Choroid plexus epithelial cell (primary cell): ENCODE measurements around the gene PFDN4.

Source experiments
- DNase-seq: peaks from one replicate; pipeline ENCODE4 v3.0.0-alpha.2; 2010; ENCODE audit warnings: low read depth
- H3K4me3 ChIP-seq: 2 replicates; pipeline ENCODE4 v1.5.1; 2011; ENCODE audit warnings: low read depth, mild to moderate bottlenecking, control low read depth, low read length, moderate library complexity
- TF ChIP-seq, protein P1 (sequence below): conservative IDR thresholded peaks from 2 replicates; pipeline ENCODE4 v1.5.1; 2011; ENCODE audit warnings: low read depth, mild to moderate bottlenecking, control low read depth, inconsistent platforms, low read length, moderate library complexity

Gene PFDN4, protein sequence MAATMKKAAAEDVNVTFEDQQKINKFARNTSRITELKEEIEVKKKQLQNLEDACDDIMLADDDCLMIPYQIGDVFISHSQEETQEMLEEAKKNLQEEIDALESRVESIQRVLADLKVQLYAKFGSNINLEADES

DNA sequence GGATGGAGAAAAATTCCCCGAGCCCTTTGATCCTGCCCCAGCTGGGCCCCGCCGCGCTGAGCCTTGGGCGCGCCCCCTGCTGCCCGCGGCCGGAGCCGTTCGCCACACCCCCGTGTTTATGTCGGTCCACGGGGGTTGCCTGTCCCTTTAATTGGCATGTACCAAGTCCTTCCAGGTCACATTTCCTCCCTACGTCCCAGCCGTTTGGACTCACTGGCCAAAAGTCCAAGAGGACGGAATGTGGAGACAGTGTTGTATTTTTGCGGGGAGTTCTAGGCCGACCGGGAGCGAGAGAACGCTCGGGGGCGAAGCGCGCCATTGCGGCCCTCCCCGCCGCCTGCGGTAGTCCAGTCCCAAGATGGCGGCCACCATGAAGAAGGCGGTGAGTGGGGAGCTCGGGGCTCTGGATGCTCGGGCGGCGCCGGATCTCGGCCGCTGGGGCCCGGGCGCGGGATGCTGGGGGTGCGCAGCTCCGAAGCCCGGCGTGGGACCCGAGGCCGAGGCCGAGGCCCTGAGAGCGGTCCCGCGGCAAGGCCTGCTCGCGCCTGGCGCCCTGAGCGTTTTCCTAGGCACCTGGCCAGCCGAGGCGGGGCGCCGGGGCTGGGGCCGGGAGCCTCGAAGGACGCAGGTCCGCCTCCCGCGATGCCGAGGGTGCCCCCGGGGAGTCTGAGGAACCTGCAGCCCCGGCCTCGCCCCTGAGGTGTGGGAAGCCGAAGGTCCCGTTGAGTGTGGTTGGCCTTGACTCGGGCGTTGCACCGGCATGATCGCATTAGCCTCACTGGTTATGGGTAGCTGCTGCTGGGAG, at the start of gene PFDN4:
TSS of gene PFDN4 (plus strand) at position 345 of the 805 bp plus-strand sequence. CDS start at position 359, 14 bp downstream.
- peak within 1 kb of the TSS; percentile 90 for H3K4me3 ChIP-seq
- DNase-seq = peak; percentile 90

DNA sequence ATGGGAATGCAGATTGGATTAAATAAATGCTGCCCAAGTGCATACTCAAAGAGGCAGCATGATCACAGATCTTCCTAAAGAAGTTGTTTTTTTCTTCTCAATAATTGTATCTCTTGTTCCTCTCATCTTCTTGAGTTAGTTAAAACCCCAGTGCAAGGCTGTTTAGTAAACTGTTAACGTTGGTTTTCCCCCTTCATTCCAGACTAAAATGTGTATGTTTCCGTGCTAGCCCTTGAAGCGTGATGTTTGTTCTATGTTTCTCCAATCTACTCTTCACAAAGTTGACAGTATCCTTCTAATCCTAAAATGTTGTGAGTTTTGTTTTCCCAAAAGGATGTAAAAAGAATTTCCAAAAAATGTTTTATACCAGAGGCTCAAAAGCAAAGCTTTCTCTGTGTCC, 49.7 kb upstream of the PFDN4 start:
- no peak for DNase-seq
- no peak overlapping the region for H3K4me3 ChIP-seq
- TF ChIP-seq, protein P1, sequence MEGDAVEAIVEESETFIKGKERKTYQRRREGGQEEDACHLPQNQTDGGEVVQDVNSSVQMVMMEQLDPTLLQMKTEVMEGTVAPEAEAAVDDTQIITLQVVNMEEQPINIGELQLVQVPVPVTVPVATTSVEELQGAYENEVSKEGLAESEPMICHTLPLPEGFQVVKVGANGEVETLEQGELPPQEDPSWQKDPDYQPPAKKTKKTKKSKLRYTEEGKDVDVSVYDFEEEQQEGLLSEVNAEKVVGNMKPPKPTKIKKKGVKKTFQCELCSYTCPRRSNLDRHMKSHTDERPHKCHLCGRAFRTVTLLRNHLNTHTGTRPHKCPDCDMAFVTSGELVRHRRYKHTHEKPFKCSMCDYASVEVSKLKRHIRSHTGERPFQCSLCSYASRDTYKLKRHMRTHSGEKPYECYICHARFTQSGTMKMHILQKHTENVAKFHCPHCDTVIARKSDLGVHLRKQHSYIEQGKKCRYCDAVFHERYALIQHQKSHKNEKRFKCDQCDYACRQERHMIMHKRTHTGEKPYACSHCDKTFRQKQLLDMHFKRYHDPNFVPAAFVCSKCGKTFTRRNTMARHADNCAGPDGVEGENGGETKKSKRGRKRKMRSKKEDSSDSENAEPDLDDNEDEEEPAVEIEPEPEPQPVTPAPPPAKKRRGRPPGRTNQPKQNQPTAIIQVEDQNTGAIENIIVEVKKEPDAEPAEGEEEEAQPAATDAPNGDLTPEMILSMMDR = no peak

More for the DNA sequence above, at the start of gene PFDN4:
- TF ChIP-seq, protein P1 = peak; percentile 59

DNA sequence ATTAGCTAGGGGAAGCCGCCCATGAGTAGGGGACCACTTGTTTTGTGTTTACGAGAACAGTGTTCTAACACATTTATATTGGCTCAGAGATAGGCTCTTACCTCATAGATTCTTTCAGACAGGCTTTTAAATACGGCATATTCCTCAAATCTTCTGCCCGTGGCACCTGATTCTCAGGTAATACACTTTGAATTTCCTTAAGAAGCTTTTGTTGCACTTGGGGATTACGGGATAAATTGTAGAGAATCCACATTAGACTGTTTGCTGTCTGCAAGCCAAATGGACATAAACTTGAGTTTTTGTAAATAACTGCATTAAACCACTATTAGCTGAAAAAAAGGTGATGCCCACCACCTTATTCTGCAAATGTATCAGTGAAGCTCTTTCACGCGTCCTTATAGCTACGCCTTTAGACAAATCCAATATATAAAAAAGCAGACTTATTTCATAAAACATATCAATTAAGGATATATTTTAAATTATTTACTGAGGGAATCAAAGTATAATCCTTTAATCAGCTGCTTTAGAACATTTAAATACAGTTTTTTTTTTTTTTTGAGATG, 49.0 kb upstream of the PFDN4 start:
- H3K4me3 ChIP-seq = no peak overlapping the region
- DNase-seq = no peak
- TF ChIP-seq, protein P1 = no peak

DNA sequence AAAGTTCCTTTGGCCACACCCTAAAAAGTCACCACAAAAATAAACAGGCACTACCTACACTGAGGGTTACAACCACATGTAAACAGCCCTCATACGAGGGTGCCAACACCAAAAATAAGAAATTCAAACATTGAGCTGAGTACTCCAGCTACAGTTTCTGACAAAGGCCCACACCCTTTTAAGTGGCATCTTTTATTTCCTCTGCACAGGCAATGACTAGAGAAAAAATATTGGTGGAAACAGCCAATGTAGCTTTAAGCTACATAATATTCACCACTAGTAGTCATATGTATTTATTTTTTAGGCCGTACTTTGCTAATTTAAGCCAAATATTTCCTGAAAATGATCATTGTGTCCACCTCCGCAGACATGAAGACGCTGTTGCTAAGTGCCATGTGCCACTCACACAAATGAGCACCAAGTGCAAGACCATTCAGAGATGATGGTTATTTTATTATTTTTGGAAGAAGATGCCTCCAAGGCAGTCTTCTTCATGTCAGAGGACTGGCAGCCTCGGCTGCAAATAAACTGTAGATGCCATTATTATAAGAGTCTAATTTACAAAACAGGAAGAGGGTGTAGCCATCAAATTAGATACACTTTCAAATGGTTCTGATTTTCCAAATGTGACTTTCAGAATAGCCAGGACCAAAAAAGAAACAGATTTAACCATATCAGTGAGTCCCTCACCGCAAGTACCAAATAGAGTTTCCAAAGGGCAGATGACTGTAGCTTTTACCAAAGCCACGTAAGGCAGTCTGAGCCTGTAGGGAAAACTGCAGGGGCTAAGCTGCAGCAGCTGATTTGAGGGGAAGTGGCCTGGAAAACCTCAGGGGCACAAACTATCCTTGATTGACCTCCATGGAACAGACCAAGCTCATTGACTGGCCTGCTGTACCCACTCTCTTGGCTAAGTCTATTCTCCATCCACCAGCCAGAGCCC, 47.6 kb upstream of the PFDN4 start:
- no peak overlapping the region for H3K4me3 ChIP-seq
- DNase-seq = no peak
- TF ChIP-seq, protein P1 = no peak

DNA sequence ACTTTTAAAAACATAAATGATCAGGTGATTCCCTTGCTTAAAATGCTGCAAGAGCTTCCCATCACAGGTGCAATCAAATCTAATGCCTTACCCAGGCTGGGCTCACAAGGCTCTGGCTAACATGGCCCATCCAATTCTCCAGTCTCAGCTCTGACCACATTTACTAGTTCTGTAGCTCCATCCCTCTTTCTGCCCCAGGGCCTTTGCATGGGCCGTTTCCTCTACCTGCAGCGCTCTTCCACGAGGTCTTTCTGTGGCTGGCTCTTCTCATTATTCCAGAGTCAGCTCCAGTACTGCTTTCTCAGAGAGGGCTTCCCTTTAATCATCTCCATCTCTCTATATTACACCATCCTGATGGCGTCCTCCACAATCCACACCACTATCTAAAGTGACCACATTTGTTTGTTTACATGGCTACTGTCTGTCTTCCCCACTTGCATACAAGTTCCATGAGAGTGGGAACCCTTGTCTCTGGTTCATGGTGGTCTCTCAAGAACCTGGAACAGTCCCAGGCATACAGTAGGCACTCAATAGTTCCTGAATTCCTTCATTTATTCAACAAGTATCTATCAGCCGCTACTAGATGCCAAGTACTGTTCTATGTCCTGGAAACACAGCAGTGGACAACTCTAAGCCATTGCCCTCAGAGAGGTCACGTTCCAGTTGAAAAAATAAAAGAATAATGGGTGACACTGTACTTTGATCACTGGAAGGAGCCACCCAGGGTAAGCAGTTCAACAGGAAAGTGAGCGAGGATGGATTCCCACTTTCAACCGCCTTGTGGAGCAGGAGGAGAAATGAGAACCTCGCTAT, 46.7 kb upstream of the PFDN4 start:
- H3K4me3 ChIP-seq = no peak overlapping the region
- no peak for DNase-seq
- TF ChIP-seq, protein P1 = no peak

DNA sequence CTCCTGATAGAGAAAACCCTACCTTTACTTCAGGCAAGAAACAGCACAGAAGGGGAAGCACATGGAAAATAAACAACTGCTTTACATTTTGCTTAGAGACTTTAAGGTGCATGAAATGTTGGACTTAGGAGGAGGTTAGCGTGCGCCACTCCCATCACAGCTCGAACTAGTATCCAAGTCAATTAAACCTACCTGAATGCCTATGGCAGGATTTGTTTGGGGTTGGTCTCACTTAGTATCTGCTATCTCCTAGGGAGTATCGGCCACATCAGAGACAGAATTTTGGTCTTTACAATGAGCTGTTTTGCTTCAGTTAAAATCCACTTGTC, 46.1 kb upstream of the PFDN4 start:
- no peak for DNase-seq
- H3K4me3 ChIP-seq = no peak overlapping the region
- TF ChIP-seq, protein P1 = no peak
